ENCODE data around the gene CTNNBIP1.
A peak's percentile ranks its signal among the peaks of the same experiment; 100 is the strongest.

The CTNNBIP1 gene

GRCh38 chr1:9904596-9904995 lies 5.5 kb downstream of the CTNNBIP1 start:
- Histone ChIP-seq H4K91ac (ENCODE audit: low read length) (no peak overlapping the region), H2BK5ac (ENCODE audit: low read depth, low read length, poor library complexity, severe bottlenecking) (no peak overlapping the region), H3K27me3 (ENCODE audit: control insufficient read depth in 1 of 2, insufficient read depth in 1 of 2, low read length in 2 of 2) (no peaks in the 10 kb centered on the region), H3K14ac (ENCODE audit: low read length in 2 of 2) (no peak overlapping the region), H3K27ac (ENCODE audit: low read length, poor library complexity, severe bottlenecking) (no peak overlapping the region), H2BK12ac (ENCODE audit: low read length in 2 of 2) (no peak overlapping the region), H2AK5ac (ENCODE audit: low read length, severe bottlenecking) (no peak overlapping the region), H3K9ac (ENCODE audit: low read length) (no peak overlapping the region), H4K8ac (ENCODE audit: low read length) (no peak overlapping the region), H3K18ac (ENCODE audit: low read depth in 1 of 2, low read length in 2 of 2) (no peak overlapping the region), H3K23ac (ENCODE audit: low read length in 2 of 2) (no peak overlapping the region), H3K4me1 (ENCODE audit: control insufficient read depth, insufficient read depth, low read depth, low read length) (peaks cover 23% of the 10 kb centered on the region), H3K36me3 (ENCODE audit: control insufficient read depth in 1 of 2, insufficient read depth in 2 of 2, low read depth in 1 of 2, low read length in 2 of 2) (peaks cover 0 to 9% of the 10 kb centered on the region in 2 experiments), H3K4me2 (ENCODE audit: low read length, poor library complexity, severe bottlenecking) (peak overlapping the region; percentile 40), H2BK15ac (ENCODE audit: low read depth, poor library complexity, severe bottlenecking) (no peak overlapping the region), H3K4ac (ENCODE audit: low read depth in 1 of 2, low read length in 2 of 2) (no peak overlapping the region), H3K79me1 (replicated peaks; ENCODE audit: low read length, poor library complexity, severe bottlenecking) (peaks cover 29% of the 10 kb centered on the region), H2AFZ (ENCODE audit: low read depth, low read length) (no peak overlapping the region), H3K9me3 (ENCODE audit: control insufficient read depth, low read length) (no peaks in the 10 kb centered on the region), H2BK120ac (ENCODE audit: low read depth, low read length) (no peak overlapping the region), H3K4me3 (ENCODE audit: insufficient read depth in 1 of 2, low read depth in 1 of 2, low read length in 2 of 2) (no peak overlapping the region)
- DNase-seq: peak; percentile 41
- WGBS: 84% methylated on average over 3 of the region's 3 CpGs

GRCh38 chr1:9903801-9904527 lies 6.1 kb downstream of the CTNNBIP1 start:
- no peak overlapping the region for H2AFZ ChIP-seq (ENCODE audit: low read depth, low read length)
- no peak overlapping the region for H3K4me3 ChIP-seq (ENCODE audit: insufficient read depth in 1 of 2, low read depth in 1 of 2, low read length in 2 of 2)
- no peak overlapping the region for H3K14ac ChIP-seq (ENCODE audit: low read length in 2 of 2)
- no peaks in the 10 kb centered on the region for H3K9me3 ChIP-seq (ENCODE audit: control insufficient read depth, low read length)
- no peak overlapping the region for H4K8ac ChIP-seq (ENCODE audit: low read length)
- H3K4ac ChIP-seq (ENCODE audit: low read depth in 1 of 2, low read length in 2 of 2): no peak overlapping the region
- no peaks in the 10 kb centered on the region for H3K27me3 ChIP-seq (ENCODE audit: control insufficient read depth in 1 of 2, insufficient read depth in 1 of 2, low read length in 2 of 2)
- H3K27ac ChIP-seq (ENCODE audit: low read length, poor library complexity, severe bottlenecking): no peak overlapping the region
- H3K9ac ChIP-seq (ENCODE audit: low read length): no peak overlapping the region
- no peak overlapping the region for H2BK12ac ChIP-seq (ENCODE audit: low read length in 2 of 2)
- no peak overlapping the region for H2AK5ac ChIP-seq (ENCODE audit: low read length, severe bottlenecking)
- H3K23ac ChIP-seq (ENCODE audit: low read length in 2 of 2): no peak overlapping the region
- H3K79me1 ChIP-seq (replicated peaks; ENCODE audit: low read length, poor library complexity, severe bottlenecking): peaks cover 30% of the 10 kb centered on the region
- H2BK5ac ChIP-seq (ENCODE audit: low read depth, low read length, poor library complexity, severe bottlenecking): no peak overlapping the region
- no peak overlapping the region for H4K91ac ChIP-seq (ENCODE audit: low read length)
- no peak overlapping the region for H2BK120ac ChIP-seq (ENCODE audit: low read depth, low read length)
- DNase-seq: no peak
- peaks cover 0 to 9% of the 10 kb centered on the region in 2 experiments for H3K36me3 ChIP-seq (ENCODE audit: control insufficient read depth in 1 of 2, insufficient read depth in 2 of 2, low read depth in 1 of 2, low read length in 2 of 2)
- WGBS: 99% methylated on average over 9 of the region's 9 CpGs
- no peak overlapping the region for H2BK15ac ChIP-seq (ENCODE audit: low read depth, poor library complexity, severe bottlenecking)
- H3K18ac ChIP-seq (ENCODE audit: low read depth in 1 of 2, low read length in 2 of 2): no peak overlapping the region
- H3K4me2 ChIP-seq (ENCODE audit: low read length, poor library complexity, severe bottlenecking): no peak overlapping the region
- H3K4me1 ChIP-seq (ENCODE audit: control insufficient read depth, insufficient read depth, low read depth, low read length): peaks cover 18% of the 10 kb centered on the region

- Histone ChIP-seq H2BK120ac (ENCODE audit: low read depth, low read length) (no peak overlapping the region), H3K27ac (ENCODE audit: low read length, poor library complexity, severe bottlenecking) (no peak overlapping the region), H3K27me3 (ENCODE audit: control insufficient read depth in 1 of 2, insufficient read depth in 1 of 2, low read length in 2 of 2) (no peaks in the 10 kb centered on the region), H3K9ac (ENCODE audit: low read length) (no peak overlapping the region), H3K4me3 (ENCODE audit: insufficient read depth in 1 of 2, low read depth in 1 of 2, low read length in 2 of 2) (no peak overlapping the region), H2AFZ (ENCODE audit: low read depth, low read length) (no peak overlapping the region), H3K4me1 (ENCODE audit: control insufficient read depth, insufficient read depth, low read depth, low read length) (peaks cover 18% of the 10 kb centered on the region), H3K36me3 (ENCODE audit: control insufficient read depth in 1 of 2, insufficient read depth in 2 of 2, low read depth in 1 of 2, low read length in 2 of 2) (peaks cover 0 to 9% of the 10 kb centered on the region in 2 experiments), H3K18ac (ENCODE audit: low read depth in 1 of 2, low read length in 2 of 2) (no peak overlapping the region), H3K14ac (ENCODE audit: low read length in 2 of 2) (no peak overlapping the region), H2BK5ac (ENCODE audit: low read depth, low read length, poor library complexity, severe bottlenecking) (no peak overlapping the region), H2BK15ac (ENCODE audit: low read depth, poor library complexity, severe bottlenecking) (no peak overlapping the region), H3K4me2 (ENCODE audit: low read length, poor library complexity, severe bottlenecking) (no peak overlapping the region), H4K8ac (ENCODE audit: low read length) (no peak overlapping the region), H3K9me3 (ENCODE audit: control insufficient read depth, low read length) (no peaks in the 10 kb centered on the region), H3K79me1 (replicated peaks; ENCODE audit: low read length, poor library complexity, severe bottlenecking) (peaks cover 30% of the 10 kb centered on the region), H2BK12ac (ENCODE audit: low read length in 2 of 2) (no peak overlapping the region), H3K4ac (ENCODE audit: low read depth in 1 of 2, low read length in 2 of 2) (no peak overlapping the region), H3K23ac (ENCODE audit: low read length in 2 of 2) (no peak overlapping the region), H2AK5ac (ENCODE audit: low read length, severe bottlenecking) (no peak overlapping the region), H4K91ac (ENCODE audit: low read length) (no peak overlapping the region)
- 98% methylated on average over 6 of the region's 6 CpGs for WGBS
- DNase-seq: no peak
Measured at GRCh38 chr1:9902060-9902452, 8.0 kb downstream of the CTNNBIP1 start.

GRCh38 chr1:9901148-9902059 lies 8.7 kb downstream of the CTNNBIP1 start:
- peaks cover 18% of the 10 kb centered on the region for H3K4me1 ChIP-seq (ENCODE audit: control insufficient read depth, insufficient read depth, low read depth, low read length)
- peak overlapping the region; percentile 17 for H2AK5ac ChIP-seq (ENCODE audit: low read length, severe bottlenecking)
- H3K9ac ChIP-seq (ENCODE audit: low read length): no peak overlapping the region
- WGBS: 91% methylated on average over 9 of the region's 9 CpGs
- no peak for DNase-seq
- peak overlapping the region; percentile 82 for H4K91ac ChIP-seq (ENCODE audit: low read length)
- no peak overlapping the region for H2BK120ac ChIP-seq (ENCODE audit: low read depth, low read length)
- H2BK15ac ChIP-seq (ENCODE audit: low read depth, poor library complexity, severe bottlenecking): peak overlapping the region; percentile 23
- H2BK12ac ChIP-seq (ENCODE audit: low read length in 2 of 2): peak overlapping the region in 1 of 2 experiments; percentile 58
- no peaks in the 10 kb centered on the region for H3K27me3 ChIP-seq (ENCODE audit: control insufficient read depth in 1 of 2, insufficient read depth in 1 of 2, low read length in 2 of 2)
- no peak overlapping the region for H3K23ac ChIP-seq (ENCODE audit: low read length in 2 of 2)
- H3K4me3 ChIP-seq (ENCODE audit: insufficient read depth in 1 of 2, low read depth in 1 of 2, low read length in 2 of 2): peak overlapping the region in 1 of 2 experiments; percentile 7
- H2BK5ac ChIP-seq (ENCODE audit: low read depth, low read length, poor library complexity, severe bottlenecking): no peak overlapping the region
- peaks cover 30% of the 10 kb centered on the region for H3K79me1 ChIP-seq (replicated peaks; ENCODE audit: low read length, poor library complexity, severe bottlenecking)
- no peak overlapping the region for H3K27ac ChIP-seq (ENCODE audit: low read length, poor library complexity, severe bottlenecking)
- no peaks in the 10 kb centered on the region for H3K9me3 ChIP-seq (ENCODE audit: control insufficient read depth, low read length)
- H4K8ac ChIP-seq (ENCODE audit: low read length): no peak overlapping the region
- H2AFZ ChIP-seq (ENCODE audit: low read depth, low read length): no peak overlapping the region
- no peak overlapping the region for H3K4me2 ChIP-seq (ENCODE audit: low read length, poor library complexity, severe bottlenecking)
- no peak overlapping the region for H3K18ac ChIP-seq (ENCODE audit: low read depth in 1 of 2, low read length in 2 of 2)
- H3K4ac ChIP-seq (ENCODE audit: low read depth in 1 of 2, low read length in 2 of 2): no peak overlapping the region
- peaks cover 0 to 9% of the 10 kb centered on the region in 2 experiments for H3K36me3 ChIP-seq (ENCODE audit: control insufficient read depth in 1 of 2, insufficient read depth in 2 of 2, low read depth in 1 of 2, low read length in 2 of 2)
- H3K14ac ChIP-seq (ENCODE audit: low read length in 2 of 2): no peak overlapping the region
